ENCODE results near the gene DCC. TPM values are rescaled to one million over a fixed set of nuclear protein-coding genes. Genes with fewer than 3 reads are reported as not detected.

DCC gene
- polyA plus RNA-seq, 2 of the 4 experiments (the other 2 are of a cell fraction): 0.12 TPM; not detected in 1

DNA sequence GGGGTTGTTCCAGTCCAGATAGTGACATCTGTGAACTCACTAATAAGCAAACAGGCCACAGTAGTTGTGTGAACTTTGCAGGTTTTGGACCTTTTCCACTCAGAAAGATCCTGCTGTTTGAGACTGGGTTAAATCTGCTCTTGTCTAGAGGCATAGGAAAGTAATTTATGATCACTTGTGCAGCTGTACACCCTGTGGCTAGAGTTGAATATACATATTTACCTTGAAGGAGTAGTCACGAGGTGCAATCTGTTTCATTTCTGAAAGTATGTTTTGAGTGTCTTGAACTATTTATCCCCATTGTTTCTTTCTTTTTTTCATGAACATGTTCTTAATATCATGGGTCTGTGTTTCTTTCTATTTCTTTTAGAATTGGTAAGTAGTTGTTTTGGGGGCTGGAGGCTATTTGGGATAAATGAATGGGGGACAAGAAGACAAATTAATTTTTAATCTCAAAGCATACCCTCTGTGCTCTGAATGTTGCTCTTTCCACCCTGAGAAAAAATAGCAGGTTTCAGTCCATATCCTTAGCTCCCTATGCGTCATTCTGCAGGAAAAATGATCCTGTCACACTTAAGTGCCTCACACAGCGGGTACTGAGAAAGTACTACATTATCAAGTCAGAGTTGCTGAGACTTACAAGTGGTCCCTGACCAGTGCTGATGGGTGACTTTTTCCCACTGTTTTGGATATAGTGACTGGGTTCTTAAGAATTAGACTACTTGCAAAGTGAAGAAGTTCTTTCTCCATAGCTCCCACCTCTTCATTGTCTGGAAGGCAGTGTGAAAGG, 28.2 kb downstream of the DCC start:
- no peaks in the 10 kb centered on the region for H3K9me3 ChIP-seq
- ChIA-PET POLR2A (no interaction called here), CTCF (no interaction called here)
- TF ChIP-seq ZC3H11A (IDR thresholded peaks at IDR 0.05): no peak
- TF ChIP-seq RFX5 (IDR thresholded peaks at IDR 0.05): no peak
- TF ChIP-seq, protein P1, sequence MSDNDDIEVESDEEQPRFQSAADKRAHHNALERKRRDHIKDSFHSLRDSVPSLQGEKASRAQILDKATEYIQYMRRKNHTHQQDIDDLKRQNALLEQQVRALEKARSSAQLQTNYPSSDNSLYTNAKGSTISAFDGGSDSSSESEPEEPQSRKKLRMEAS (IDR thresholded peaks at IDR 0.05): no peak
- no peak for TF ChIP-seq E2F6 (IDR thresholded peaks at IDR 0.05; ENCODE audit: borderline replicate concordance, low read depth)
- TF ChIP-seq, protein P2, sequence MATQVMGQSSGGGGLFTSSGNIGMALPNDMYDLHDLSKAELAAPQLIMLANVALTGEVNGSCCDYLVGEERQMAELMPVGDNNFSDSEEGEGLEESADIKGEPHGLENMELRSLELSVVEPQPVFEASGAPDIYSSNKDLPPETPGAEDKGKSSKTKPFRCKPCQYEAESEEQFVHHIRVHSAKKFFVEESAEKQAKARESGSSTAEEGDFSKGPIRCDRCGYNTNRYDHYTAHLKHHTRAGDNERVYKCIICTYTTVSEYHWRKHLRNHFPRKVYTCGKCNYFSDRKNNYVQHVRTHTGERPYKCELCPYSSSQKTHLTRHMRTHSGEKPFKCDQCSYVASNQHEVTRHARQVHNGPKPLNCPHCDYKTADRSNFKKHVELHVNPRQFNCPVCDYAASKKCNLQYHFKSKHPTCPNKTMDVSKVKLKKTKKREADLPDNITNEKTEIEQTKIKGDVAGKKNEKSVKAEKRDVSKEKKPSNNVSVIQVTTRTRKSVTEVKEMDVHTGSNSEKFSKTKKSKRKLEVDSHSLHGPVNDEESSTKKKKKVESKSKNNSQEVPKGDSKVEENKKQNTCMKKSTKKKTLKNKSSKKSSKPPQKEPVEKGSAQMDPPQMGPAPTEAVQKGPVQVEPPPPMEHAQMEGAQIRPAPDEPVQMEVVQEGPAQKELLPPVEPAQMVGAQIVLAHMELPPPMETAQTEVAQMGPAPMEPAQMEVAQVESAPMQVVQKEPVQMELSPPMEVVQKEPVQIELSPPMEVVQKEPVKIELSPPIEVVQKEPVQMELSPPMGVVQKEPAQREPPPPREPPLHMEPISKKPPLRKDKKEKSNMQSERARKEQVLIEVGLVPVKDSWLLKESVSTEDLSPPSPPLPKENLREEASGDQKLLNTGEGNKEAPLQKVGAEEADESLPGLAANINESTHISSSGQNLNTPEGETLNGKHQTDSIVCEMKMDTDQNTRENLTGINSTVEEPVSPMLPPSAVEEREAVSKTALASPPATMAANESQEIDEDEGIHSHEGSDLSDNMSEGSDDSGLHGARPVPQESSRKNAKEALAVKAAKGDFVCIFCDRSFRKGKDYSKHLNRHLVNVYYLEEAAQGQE (IDR thresholded peaks at IDR 0.05): no peak
- no peak for TF ChIP-seq SREBF2 (IDR thresholded peaks at IDR 0.05)
- TF ChIP-seq KDM1A (IDR thresholded peaks at IDR 0.05; ENCODE audit: low read depth): no peak
- no peak for TF ChIP-seq BCL3 (IDR thresholded peaks at IDR 0.05)
- TF ChIP-seq HDAC2 (IDR thresholded peaks at IDR 0.05): no peak
- TF ChIP-seq HOXB13 (CRISPR knock-in tag; IDR thresholded peaks at IDR 0.05; ENCODE audit: low read depth): no peak
- no peak for TF ChIP-seq EP300 (IDR thresholded peaks at IDR 0.05)
- no peak for TF ChIP-seq RAD21 (conservative IDR thresholded peaks at IDR 0.05 in 1 of 2, IDR thresholded peaks at IDR 0.05 in 1 of 2)
- no peak for TF ChIP-seq RCOR1 (IDR thresholded peaks at IDR 0.05; ENCODE audit: low read depth, low read length)
- TF ChIP-seq NR3C1 (IDR thresholded peaks at IDR 0.05): no peak
- TF ChIP-seq HOXB5 (CRISPR knock-in tag; IDR thresholded peaks at IDR 0.05): no peak
- TF ChIP-seq ZNF302 (CRISPR knock-in tag; IDR thresholded peaks at IDR 0.05): no peak
- TF ChIP-seq JUN (IDR thresholded peaks at IDR 0.05): no peak
- no peaks in the 10 kb centered on the region for H3K4me1 ChIP-seq
- no peak for FAIRE-seq
- H3K4me3 ChIP-seq: no peak overlapping the region
- whole genome bisulfite sequencing (ENCODE audit: missing lambda C conversion rate): 31% methylated on average over 3 of the region's 3 CpGs
- no peak overlapping the region for H3K27ac ChIP-seq
- DNase-seq (ENCODE audit: low read depth in 1 of 2, low spot score in 1 of 2): no peak
- H3K4me2 ChIP-seq: no peak overlapping the region
- no peak for ATAC-seq

DNA sequence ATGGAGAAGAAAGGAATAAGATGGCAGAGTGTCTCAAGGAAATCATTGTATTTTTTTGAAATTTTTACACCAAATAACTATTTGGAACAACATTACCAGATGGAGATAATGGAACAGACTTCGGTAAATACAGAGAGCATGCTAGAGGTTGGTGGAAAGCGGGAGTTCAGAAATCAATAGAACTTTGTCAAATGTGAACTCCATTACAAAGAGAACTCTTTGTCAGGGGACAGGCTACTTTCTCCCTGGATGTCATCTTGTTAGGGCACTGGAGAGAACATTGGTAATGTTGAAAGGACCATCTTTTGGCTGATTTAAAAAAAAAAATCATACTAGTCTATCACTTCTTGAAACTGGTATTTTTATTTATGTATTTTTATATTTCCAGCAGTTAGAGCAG, 30.8 kb downstream of the DCC start:
- H3K4me1 ChIP-seq: no peaks in the 10 kb centered on the region
- no peak overlapping the region for H3K27ac ChIP-seq
- 59% methylated on average over 2 of the region's 2 CpGs for WGBS (ENCODE audit: missing lambda C conversion rate)
- H3K9me3 ChIP-seq: no peaks in the 10 kb centered on the region
- ChIA-PET POLR2A (no interaction called here), CTCF (no interaction called here)
- H3K4me2 ChIP-seq: no peak overlapping the region
- no peak overlapping the region for H3K4me3 ChIP-seq
- DNase-seq (ENCODE audit: low read depth in 1 of 2, low spot score in 1 of 2) (no peak), ATAC-seq (no peak), FAIRE-seq (no peak)
- TF ChIP-seq ESRRA (IDR thresholded peaks at IDR 0.05; ENCODE audit: borderline replicate concordance, low read length) (no peak), GATA3 (IDR thresholded peaks at IDR 0.05; ENCODE audit: borderline replicate concordance) (no peak), BCL3 (IDR thresholded peaks at IDR 0.05) (no peak), EP300 (IDR thresholded peaks at IDR 0.05) (no peak), PHF8 (IDR thresholded peaks at IDR 0.05; ENCODE audit: borderline replicate concordance, low read depth) (no peak), TFCP2L1 (CRISPR knock-in tag; IDR thresholded peaks at IDR 0.05) (no peak), E2F6 (IDR thresholded peaks at IDR 0.05; ENCODE audit: borderline replicate concordance, low read depth) (no peak), EHF (CRISPR knock-in tag; IDR thresholded peaks at IDR 0.05) (no peak), MYC (IDR thresholded peaks at IDR 0.05; ENCODE audit: borderline replicate concordance, low read length) (no peak)
- TF ChIP-seq, protein P2 (IDR thresholded peaks at IDR 0.05): no peak

Data from A549 (cell line).